ENCODE results near the gene HTR1B.
A peak's percentile ranks its signal among the peaks of the same experiment; 100 is the strongest.

The HTR1B gene

GRCh38 chr6:77463308-77463860, at the start of gene HTR1B:
TSS of gene HTR1B (minus strand) at chr6:77463491. CDS start at chr6:77463403, 88 bp downstream.
- no peak for DNase-seq

GRCh38 chr6:77512554-77512953, 49.3 kb upstream of the HTR1B start:
- no peak for DNase-seq

- DNase-seq: no peak
Observed at GRCh38 chr6:77511860-77512259, 48.6 kb upstream of the HTR1B start.

- no peak for DNase-seq
Observed at GRCh38 chr6:77502981-77503380, 39.7 kb upstream of the HTR1B start.

GRCh38 chr6:77492530-77492929, 29.2 kb upstream of the HTR1B start:
- no peak for DNase-seq

- no peak for DNase-seq
Observed at GRCh38 chr6:77487808-77488425, 24.6 kb upstream of the HTR1B start.

- no peak for DNase-seq
Observed at GRCh38 chr6:77482981-77483380, 19.7 kb upstream of the HTR1B start.

GRCh38 chr6:77474973-77475372, 11.7 kb upstream of the HTR1B start:
- DNase-seq: no peak

GRCh38 chr6:77474286-77474956, 11.1 kb upstream of the HTR1B start:
- no peak for DNase-seq

- no peak for DNase-seq
Observed at GRCh38 chr6:77470983-77471382, 7.7 kb upstream of the HTR1B start.

- no peak for DNase-seq
Observed at GRCh38 chr6:77468939-77469338, 5.6 kb upstream of the HTR1B start.

- no peak for DNase-seq
Observed at GRCh38 chr6:77466451-77467437, 3.5 kb upstream of the HTR1B start.

GRCh38 chr6:77466055-77466450, 2.8 kb upstream of the HTR1B start:
- DNase-seq: peak; percentile 13

GRCh38 chr6:77464495-77464867, 1.2 kb upstream of the HTR1B start:
- DNase-seq: no peak

GRCh38 chr6:77463861-77464494, 687 bp upstream of the HTR1B start:
- DNase-seq: no peak

- DNase-seq: no peak
Observed at GRCh38 chr6:77462359-77463307, 658 bp downstream of the HTR1B start.

- DNase-seq: no peak
Observed at GRCh38 chr6:77461796-77462195, 1.5 kb downstream of the HTR1B start.

GRCh38 chr6:77458421-77458820, 4.9 kb downstream of the HTR1B start:
- DNase-seq: no peak

- peak; percentile 23 for DNase-seq
Observed at GRCh38 chr6:77457720-77458349, 5.5 kb downstream of the HTR1B start.

- DNase-seq: no peak
Observed at GRCh38 chr6:77456531-77457248, 6.6 kb downstream of the HTR1B start.
